IPS DF 6.9 (cell line): ENCODE data around the gene CATSPER4.
A peak's percentile ranks its signal among the peaks of the same experiment; 100 is the strongest.

Source experiments
- DNase-seq: peaks from one replicate; pipeline ENCODE4 v3.0.0-alpha.2; 2013; ENCODE audit warnings: low read depth, low spot score
- H3K27ac ChIP-seq: one replicate; pipeline ENCODE4 v1.5.1; 2013; ENCODE audit warnings: low read length, control low read depth
- H3K27me3 ChIP-seq: 2 replicates; pipeline ENCODE4 v1.6.1; 2013; ENCODE audit warnings: mild to moderate bottlenecking, low read length; ENCODE audit not compliant: control insufficient read depth, insufficient read depth
- H3K36me3 ChIP-seq: 2 replicates; pipeline ENCODE4 v1.6.1; 2013; ENCODE audit warnings: low read length; ENCODE audit not compliant: control insufficient read depth, insufficient read depth
- H3K4me1 ChIP-seq: 2 replicates; pipeline ENCODE4 v1.6.1; 2013; ENCODE audit warnings: low read length; ENCODE audit not compliant: control insufficient read depth, insufficient read depth
- H3K4me3 ChIP-seq: 2 replicates; pipeline ENCODE4 v1.5.1; 2013; ENCODE audit warnings: mild to moderate bottlenecking, low read length
- H3K9me3 ChIP-seq: 2 replicates; pipeline ENCODE4 v1.6.1; 2013; ENCODE audit warnings: low read length, inconsistent platforms; ENCODE audit not compliant: control insufficient read depth, insufficient read depth
- WGBS: extraction: QIAGEN DNeasy Blood & Tissue Kit; methylation state at CpG from one replicate; pipeline ENCODE4 v1.1.7; 2013; ENCODE audit warnings: mixed read lengths, missing lambda C conversion rate; ENCODE audit not compliant: insufficient read length, insufficient coverage; 5-methylcytosine and 5-hydroxymethylcytosine counted together

The CATSPER4 gene

GRCh38 chr1:26164861-26165842 lies 25.2 kb upstream of the CATSPER4 start:
- H3K4me3 ChIP-seq, result peak overlapping the region; percentile 27; the same call in 1 of the 2 replicates

GRCh38 chr1:26166719-26167281 lies 23.6 kb upstream of the CATSPER4 start:
- Histone ChIP-seq H3K9me3 (no peaks in the 10 kb centered on the region), H3K4me1 (peaks cover 10% of the 10 kb centered on the region), H3K27ac (no peak overlapping the region), H3K27me3 (peaks cover 17% of the 10 kb centered on the region), H3K36me3 (no peaks in the 10 kb centered on the region), H3K4me3 (no peak overlapping the region)
- no peak for DNase-seq
- no CpG with 5 or more reads among the region's 4 CpGs for WGBS

More at GRCh38 chr1:26164861-26165842, 25.2 kb upstream of the CATSPER4 start:
- no CpG with 5 or more reads among the region's 19 CpGs for WGBS
- Histone ChIP-seq H3K27ac (no peak overlapping the region), H3K27me3 (peaks cover 24% of the 10 kb centered on the region), H3K9me3 (no peaks in the 10 kb centered on the region), H3K4me1 (peaks cover 7% of the 10 kb centered on the region), H3K36me3 (no peaks in the 10 kb centered on the region)
- DNase-seq, result no peak

GRCh38 chr1:26168410-26169197 lies 21.8 kb upstream of the CATSPER4 start, which contains the start of gene C1orf232:
Gene C1orf232 (minus strand): TSS chr1:26168963. CDS start chr1:26168499, 464 bp downstream.
- no peak for DNase-seq
- Histone ChIP-seq H3K4me3 (peak within 1 kb of the TSS; percentile 84; the same call in 1 of the 2 replicates), H3K9me3 (no peaks in the 10 kb centered on the region), H3K27me3 (peaks cover 4% of the 10 kb centered on the region; the same call in 1 of the 2 replicates), H3K36me3 (no peaks in the 10 kb centered on the region), H3K4me1 (peaks cover 10% of the 10 kb centered on the region), H3K27ac (no peak within 1 kb of the TSS)
- no CpG with 5 or more reads among the region's 5 CpGs for WGBS

GRCh38 chr1:26169198-26169554 lies 21.2 kb upstream of the CATSPER4 start:
- H3K4me1 ChIP-seq, result peaks cover 10% of the 10 kb centered on the region
- no peaks in the 10 kb centered on the region for H3K9me3 ChIP-seq
- no peaks in the 10 kb centered on the region for H3K27me3 ChIP-seq
- H3K27ac ChIP-seq, result no peak overlapping the region
- H3K4me3 ChIP-seq, result no peak overlapping the region
- no peak for DNase-seq
- no peaks in the 10 kb centered on the region for H3K36me3 ChIP-seq
- WGBS, result no CpG with 5 or more reads among the region's 4 CpGs

GRCh38 chr1:26169669-26170471 lies 20.5 kb upstream of the CATSPER4 start, which contains the start of gene ZNF593:
Gene ZNF593 (plus strand): TSS chr1:26169908. CDS start chr1:26169984, 76 bp downstream.
- Histone ChIP-seq H3K36me3 (no peaks in the 10 kb centered on the region), H3K4me1 (peaks cover 8% of the 10 kb centered on the region), H3K9me3 (no peaks in the 10 kb centered on the region), H3K27ac (no peak within 1 kb of the TSS), H3K4me3 (peak within 1 kb of the TSS; percentile 84), H3K27me3 (no peaks in the 10 kb centered on the region)
- peak; percentile 70 for DNase-seq
- no CpG with 5 or more reads among the region's 76 CpGs for WGBS

- Histone ChIP-seq H3K27me3 (no peaks in the 10 kb centered on the region), H3K27ac (no peak overlapping the region), H3K9me3 (no peaks in the 10 kb centered on the region), H3K4me1 (peaks cover 5% of the 10 kb centered on the region), H3K4me3 (peak overlapping the region; percentile 84; the same call in 1 of the 2 replicates), H3K36me3 (no peaks in the 10 kb centered on the region)
- no peak for DNase-seq
- WGBS, result no CpG with 5 or more reads among the region's 9 CpGs
These were observed 20.0 kb upstream of the CATSPER4 start for GRCh38 chr1:26170472-26170821.

- no peak within 1 kb of the TSS for H3K4me3 ChIP-seq
- no peaks in the 10 kb centered on the region for H3K27me3 ChIP-seq
- no peak for DNase-seq
- H3K9me3 ChIP-seq, result no peaks in the 10 kb centered on the region
- WGBS, result no CpG with 5 or more reads among the region's 34 CpGs
- no peaks in the 10 kb centered on the region for H3K36me3 ChIP-seq
- H3K27ac ChIP-seq, result no peak within 1 kb of the TSS
- H3K4me1 ChIP-seq, result peaks cover 5% of the 10 kb centered on the region
These were observed 19.0 kb upstream of the CATSPER4 start, which contains the start of gene ZNF593OS for GRCh38 chr1:26171084-26172072. Gene ZNF593OS (minus strand): TSS chr1:26171832. CDS start chr1:26171661, 171 bp downstream.

- H3K36me3 ChIP-seq, result no peaks in the 10 kb centered on the region
- no CpG with 5 or more reads among the region's 8 CpGs for WGBS
- no peak overlapping the region for H3K27ac ChIP-seq
- DNase-seq, result no peak
- no peak overlapping the region for H3K4me3 ChIP-seq
- H3K4me1 ChIP-seq, result peaks cover 3% of the 10 kb centered on the region; the same call in 1 of the 2 replicates
- no peaks in the 10 kb centered on the region for H3K27me3 ChIP-seq
- H3K9me3 ChIP-seq, result no peaks in the 10 kb centered on the region
These were observed 15.1 kb upstream of the CATSPER4 start for GRCh38 chr1:26175346-26175745.
